GM23338 (cell line): ENCODE measurements around the gene PTOV1. TPM values are rescaled to one million over a fixed set of nuclear protein-coding genes. Genes with fewer than 3 reads are reported as not detected.

Experiments
- ATAC-seq: fragments of 200-7000 bp; cut with Tn5 transposase; 3 replicates; pipeline ENCODE4 v1.9.1; 2020
- DNase-seq: peaks from one replicate; pipeline ENCODE4 v3.0.0-alpha.2; 2015; ENCODE audit warnings: low spot score
- H2AFZ ChIP-seq: fragments of 200-600 bp; sonication (generic); 2 replicates; pipeline ENCODE4 v1.8.0; 2016; ENCODE audit warnings: antibody characterized with exemption, mild to moderate bottlenecking, moderate library complexity
- H3F3A ChIP-seq: fragments of 200-600 bp; sonication (generic); replicated peaks from 2 replicates; pipeline ENCODE4 v1.8.0; 2017; ENCODE audit warnings: antibody characterized with exemption, mixed run types, low read depth
- H3K27ac ChIP-seq: fragments of 200-600 bp; sonication (generic); 2 replicates; pipeline ENCODE4 v1.6.1; 2016; ENCODE audit warnings: low read depth
- H3K27me3 ChIP-seq: fragments of 200-600 bp; sonication (generic); 2 replicates; pipeline ENCODE4 v1.8.0; 2016; ENCODE audit warnings: mild to moderate bottlenecking, mixed run types, moderate library complexity; ENCODE audit not compliant: insufficient read depth
- H3K36me3 ChIP-seq: fragments of 200-600 bp; sonication (generic); 2 replicates; pipeline ENCODE4 v1.8.0; 2016; ENCODE audit warnings: mild to moderate bottlenecking; ENCODE audit not compliant: insufficient read depth
- H3K4me1 ChIP-seq: fragments of 200-600 bp; sonication (generic); 2 replicates; pipeline ENCODE4 v1.8.0; 2016; ENCODE audit warnings: mild to moderate bottlenecking, moderate library complexity; ENCODE audit not compliant: insufficient read depth
- H3K4me2 ChIP-seq: fragments of 200-600 bp; sonication (generic); 2 replicates; pipeline ENCODE4 v1.7.1; 2017; ENCODE audit warnings: mixed run types
- H3K4me3 ChIP-seq: fragments of 200-600 bp; sonication (generic); 2 replicates; pipeline ENCODE4 v1.6.1; 2016; ENCODE audit warnings: mixed run types
- H3K79me2 ChIP-seq: fragments of 200-600 bp; sonication (generic); replicated peaks from 2 replicates; pipeline ENCODE4 v1.8.0; 2017; ENCODE audit warnings: mild to moderate bottlenecking; ENCODE audit not compliant: insufficient read depth
- H3K9me2 ChIP-seq: fragments of 200-600 bp; sonication (generic); 2 replicates; pipeline ENCODE4 v1.8.0; 2017; ENCODE audit not compliant: insufficient read depth
- H4K20me1 ChIP-seq: fragments of 200-600 bp; sonication (generic); replicated peaks from 2 replicates; pipeline ENCODE4 v1.8.0; 2017; ENCODE audit warnings: mild to moderate bottlenecking; ENCODE audit not compliant: insufficient read depth
- H3K27ac Mint-ChIP-seq: 2 replicates; pipeline ENCODE4 v1.8.0; 2020; ENCODE audit warnings: inconsistent platforms, mild to moderate bottlenecking, moderate library complexity, mixed read lengths
- H3K27me3 Mint-ChIP-seq: 3 replicates; pipeline ENCODE4 v1.8.0; 2022; ENCODE audit warnings: low read depth, mild to moderate bottlenecking, moderate library complexity, mixed read lengths, inconsistent platforms; ENCODE audit not compliant: insufficient read depth, poor library complexity
- H3K36me3 Mint-ChIP-seq: 3 replicates; pipeline ENCODE4 v1.8.0; 2021; ENCODE audit warnings: low read depth, mild to moderate bottlenecking, inconsistent platforms, moderate library complexity, mixed read lengths
- H3K4me1 Mint-ChIP-seq: 3 replicates; pipeline ENCODE4 v1.8.0; 2020; ENCODE audit warnings: mild to moderate bottlenecking, inconsistent platforms, mixed read lengths
- H3K4me3 Mint-ChIP-seq: 3 replicates; pipeline ENCODE4 v1.8.0; 2021; ENCODE audit warnings: moderate library complexity, mild to moderate bottlenecking, inconsistent platforms, mixed read lengths
- H3K9me3 Mint-ChIP-seq: 3 replicates; pipeline ENCODE4 v1.8.0; 2020; ENCODE audit warnings: moderate library complexity, mild to moderate bottlenecking, inconsistent platforms, mixed read lengths
- ETS1 ChIP-seq: IDR thresholded peaks from 2 replicates; pipeline ENCODE4 v1.6.1; 2016; ENCODE audit warnings: antibody characterized with exemption
- EZH2 ChIP-seq: fragments of 200-600 bp; sonication (generic); IDR thresholded peaks from one replicate; pipeline ENCODE4 v1.8.0; 2017; ENCODE audit warnings: antibody characterized with exemption, mild to moderate bottlenecking, low read depth; ENCODE audit not compliant: unreplicated experiment
- JUNB ChIP-seq: IDR thresholded peaks from one replicate; pipeline ENCODE4 v1.6.1; 2016; ENCODE audit warnings: antibody characterized with exemption; ENCODE audit not compliant: unreplicated experiment
- NANOG ChIP-seq: IDR thresholded peaks from 2 replicates; pipeline ENCODE4 v1.6.1; 2016; ENCODE audit warnings: antibody characterized with exemption, borderline replicate concordance
- STAT1 ChIP-seq: IDR thresholded peaks from one replicate; pipeline ENCODE4 v1.6.1; 2016; ENCODE audit warnings: antibody characterized with exemption; ENCODE audit not compliant: unreplicated experiment
- ZNF331 ChIP-seq: fragments of 250-450 bp; sonication (Bioruptor Pico); IDR thresholded peaks from 2 replicates; pipeline ENCODE4 v1.5.0; 2020; ENCODE audit warnings: low read depth, mild to moderate bottlenecking, moderate library complexity
- polyA plus RNA-seq: library from polyadenylated mRNA; unstranded; fragments of >200 nt; fragmentation: Nextera tagmentation; extraction: Ambion mirVana; gene quantifications from 2 replicates; pipeline ENCODE4 v1.2.1, GENCODE V29; 2016
- total RNA-seq: library from RNA; depleted of rRNA; stranded (reverse); fragments of >200 nt; shearing (Covaris generic); gene quantifications from 2 replicates; pipeline ENCODE4 v1.2.3, GENCODE V29; 2014
- TF ChIP-seq, protein P1 (sequence below): fragments of 250-450 bp; sonication (Bioruptor Pico); IDR thresholded peaks from 2 replicates; pipeline ENCODE4 v1.5.0; 2020; ENCODE audit warnings: mild to moderate bottlenecking, moderate library complexity
- TF ChIP-seq, protein P2 (sequence below): IDR thresholded peaks from one replicate; pipeline ENCODE4 v1.6.1; 2018; ENCODE audit warnings: antibody characterized with exemption; ENCODE audit not compliant: unreplicated experiment
- TF ChIP-seq, protein P3 (sequence below), 2 experiments: fragments of 200-600 bp in 1 of 2; sonication (generic) in 1 of 2; conservative IDR thresholded peaks; 2 replicates each; pipeline versions ENCODE4 v1.5.1 to v1.6.1; 2016 to 2017; ENCODE audit warnings: antibody characterized with exemption in 2 of 2, low read depth in 2 of 2, mild to moderate bottlenecking in 2 of 2, moderate library complexity in 1 of 2

PTOV1 gene
- total and polyA plus RNA-seq, 2 experiments from 2014 or later = 188 to 209 TPM

DNA sequence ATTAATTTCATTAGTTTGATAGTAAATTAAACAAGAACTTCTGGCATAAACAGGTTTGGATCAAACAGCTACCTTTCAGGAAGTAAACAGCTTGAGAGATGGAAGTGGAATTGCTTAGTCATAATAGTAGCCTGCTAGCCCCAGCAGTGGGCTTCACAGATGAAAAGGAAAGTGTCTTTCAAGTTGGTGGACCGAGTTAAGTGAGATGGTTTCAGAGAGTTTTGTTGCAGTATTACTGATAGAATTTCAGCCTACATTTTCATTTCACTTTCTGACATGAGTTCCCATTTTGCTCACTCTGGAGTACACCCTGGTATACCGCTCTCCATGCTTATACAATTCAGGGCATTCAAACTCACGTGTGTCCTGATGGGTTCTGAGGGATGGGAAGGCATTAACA is 2.0 kb upstream of the PTOV1 start:
- Histone ChIP-seq H3K4me2 (no peak overlapping the region), H3K79me2 (peaks cover 36% of the 10 kb centered on the region), H3K4me3 (no peak overlapping the region), H3K27ac (no peak overlapping the region), H4K20me1 (peaks cover 30% of the 10 kb centered on the region), H3K36me3 (no peaks in the 10 kb centered on the region; the same call in 1 of the 2 replicates), H3F3A (peaks cover 18% of the 10 kb centered on the region), H3K9me2 (0 out of 2 replicates have a peak, but pooled peaks cover 3% of the 10 kb centered on the region), H3K27me3 (no peaks in the 10 kb centered on the region), H3K4me1 (peaks cover 21% of the 10 kb centered on the region), H2AFZ (no peak overlapping the region)
- ATAC-seq (no peak), DNase-seq (no peak)
- no peak overlapping the region for H3K27ac Mint-ChIP-seq
- peaks cover 10% of the 10 kb centered on the region; the same call in 2 of the 3 replicates for H3K9me3 Mint-ChIP-seq
- peaks cover 34% of the 10 kb centered on the region for H3K36me3 Mint-ChIP-seq
- peaks cover 19% of the 10 kb centered on the region for H3K27me3 Mint-ChIP-seq
- H3K4me1 Mint-ChIP-seq = peaks cover 24% of the 10 kb centered on the region
- TF ChIP-seq NANOG = no peak
- TF ChIP-seq ZNF331 = no peak
- TF ChIP-seq STAT1 = no peak
- TF ChIP-seq, protein P1, sequence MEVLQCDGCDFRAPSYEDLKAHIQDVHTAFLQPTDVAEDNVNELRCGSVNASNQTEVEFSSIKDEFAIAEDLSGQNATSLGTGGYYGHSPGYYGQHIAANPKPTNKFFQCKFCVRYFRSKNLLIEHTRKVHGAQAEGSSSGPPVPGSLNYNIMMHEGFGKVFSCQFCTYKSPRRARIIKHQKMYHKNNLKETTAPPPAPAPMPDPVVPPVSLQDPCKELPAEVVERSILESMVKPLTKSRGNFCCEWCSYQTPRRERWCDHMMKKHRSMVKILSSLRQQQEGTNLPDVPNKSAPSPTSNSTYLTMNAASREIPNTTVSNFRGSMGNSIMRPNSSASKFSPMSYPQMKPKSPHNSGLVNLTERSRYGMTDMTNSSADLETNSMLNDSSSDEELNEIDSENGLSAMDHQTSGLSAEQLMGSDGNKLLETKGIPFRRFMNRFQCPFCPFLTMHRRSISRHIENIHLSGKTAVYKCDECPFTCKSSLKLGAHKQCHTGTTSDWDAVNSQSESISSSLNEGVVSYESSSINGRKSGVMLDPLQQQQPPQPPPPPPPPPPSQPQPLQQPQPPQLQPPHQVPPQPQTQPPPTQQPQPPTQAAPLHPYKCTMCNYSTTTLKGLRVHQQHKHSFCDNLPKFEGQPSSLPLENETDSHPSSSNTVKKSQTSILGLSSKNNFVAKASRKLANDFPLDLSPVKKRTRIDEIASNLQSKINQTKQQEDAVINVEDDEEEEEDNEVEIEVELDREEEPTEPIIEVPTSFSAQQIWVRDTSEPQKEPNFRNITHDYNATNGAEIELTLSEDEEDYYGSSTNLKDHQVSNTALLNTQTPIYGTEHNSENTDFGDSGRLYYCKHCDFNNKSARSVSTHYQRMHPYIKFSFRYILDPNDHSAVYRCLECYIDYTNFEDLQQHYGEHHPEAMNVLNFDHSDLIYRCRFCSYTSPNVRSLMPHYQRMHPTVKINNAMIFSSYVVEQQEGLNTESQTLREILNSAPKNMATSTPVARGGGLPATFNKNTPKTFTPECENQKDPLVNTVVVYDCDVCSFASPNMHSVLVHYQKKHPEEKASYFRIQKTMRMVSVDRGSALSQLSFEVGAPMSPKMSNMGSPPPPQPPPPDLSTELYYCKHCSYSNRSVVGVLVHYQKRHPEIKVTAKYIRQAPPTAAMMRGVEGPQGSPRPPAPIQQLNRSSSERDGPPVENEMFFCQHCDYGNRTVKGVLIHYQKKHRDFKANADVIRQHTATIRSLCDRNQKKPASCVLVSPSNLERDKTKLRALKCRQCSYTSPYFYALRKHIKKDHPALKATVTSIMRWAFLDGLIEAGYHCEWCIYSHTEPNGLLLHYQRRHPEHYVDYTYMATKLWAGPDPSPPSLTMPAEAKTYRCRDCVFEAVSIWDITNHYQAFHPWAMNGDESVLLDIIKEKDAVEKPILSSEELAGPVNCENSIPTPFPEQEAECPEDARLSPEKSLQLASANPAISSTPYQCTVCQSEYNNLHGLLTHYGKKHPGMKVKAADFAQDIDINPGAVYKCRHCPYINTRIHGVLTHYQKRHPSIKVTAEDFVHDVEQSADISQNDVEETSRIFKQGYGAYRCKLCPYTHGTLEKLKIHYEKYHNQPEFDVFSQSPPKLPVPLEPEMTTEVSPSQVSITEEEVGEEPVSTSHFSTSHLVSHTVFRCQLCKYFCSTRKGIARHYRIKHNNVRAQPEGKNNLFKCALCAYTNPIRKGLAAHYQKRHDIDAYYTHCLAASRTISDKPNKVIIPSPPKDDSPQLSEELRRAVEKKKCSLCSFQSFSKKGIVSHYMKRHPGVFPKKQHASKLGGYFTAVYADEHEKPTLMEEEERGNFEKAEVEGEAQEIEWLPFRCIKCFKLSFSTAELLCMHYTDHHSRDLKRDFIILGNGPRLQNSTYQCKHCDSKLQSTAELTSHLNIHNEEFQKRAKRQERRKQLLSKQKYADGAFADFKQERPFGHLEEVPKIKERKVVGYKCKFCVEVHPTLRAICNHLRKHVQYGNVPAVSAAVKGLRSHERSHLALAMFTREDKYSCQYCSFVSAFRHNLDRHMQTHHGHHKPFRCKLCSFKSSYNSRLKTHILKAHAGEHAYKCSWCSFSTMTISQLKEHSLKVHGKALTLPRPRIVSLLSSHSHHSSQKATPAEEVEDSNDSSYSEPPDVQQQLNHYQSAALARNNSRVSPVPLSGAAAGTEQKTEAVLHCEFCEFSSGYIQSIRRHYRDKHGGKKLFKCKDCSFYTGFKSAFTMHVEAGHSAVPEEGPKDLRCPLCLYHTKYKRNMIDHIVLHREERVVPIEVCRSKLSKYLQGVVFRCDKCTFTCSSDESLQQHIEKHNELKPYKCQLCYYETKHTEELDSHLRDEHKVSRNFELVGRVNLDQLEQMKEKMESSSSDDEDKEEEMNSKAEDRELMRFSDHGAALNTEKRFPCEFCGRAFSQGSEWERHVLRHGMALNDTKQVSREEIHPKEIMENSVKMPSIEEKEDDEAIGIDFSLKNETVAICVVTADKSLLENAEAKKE (CRISPR knock-in tag) = no peak
- TF ChIP-seq, protein P2, sequence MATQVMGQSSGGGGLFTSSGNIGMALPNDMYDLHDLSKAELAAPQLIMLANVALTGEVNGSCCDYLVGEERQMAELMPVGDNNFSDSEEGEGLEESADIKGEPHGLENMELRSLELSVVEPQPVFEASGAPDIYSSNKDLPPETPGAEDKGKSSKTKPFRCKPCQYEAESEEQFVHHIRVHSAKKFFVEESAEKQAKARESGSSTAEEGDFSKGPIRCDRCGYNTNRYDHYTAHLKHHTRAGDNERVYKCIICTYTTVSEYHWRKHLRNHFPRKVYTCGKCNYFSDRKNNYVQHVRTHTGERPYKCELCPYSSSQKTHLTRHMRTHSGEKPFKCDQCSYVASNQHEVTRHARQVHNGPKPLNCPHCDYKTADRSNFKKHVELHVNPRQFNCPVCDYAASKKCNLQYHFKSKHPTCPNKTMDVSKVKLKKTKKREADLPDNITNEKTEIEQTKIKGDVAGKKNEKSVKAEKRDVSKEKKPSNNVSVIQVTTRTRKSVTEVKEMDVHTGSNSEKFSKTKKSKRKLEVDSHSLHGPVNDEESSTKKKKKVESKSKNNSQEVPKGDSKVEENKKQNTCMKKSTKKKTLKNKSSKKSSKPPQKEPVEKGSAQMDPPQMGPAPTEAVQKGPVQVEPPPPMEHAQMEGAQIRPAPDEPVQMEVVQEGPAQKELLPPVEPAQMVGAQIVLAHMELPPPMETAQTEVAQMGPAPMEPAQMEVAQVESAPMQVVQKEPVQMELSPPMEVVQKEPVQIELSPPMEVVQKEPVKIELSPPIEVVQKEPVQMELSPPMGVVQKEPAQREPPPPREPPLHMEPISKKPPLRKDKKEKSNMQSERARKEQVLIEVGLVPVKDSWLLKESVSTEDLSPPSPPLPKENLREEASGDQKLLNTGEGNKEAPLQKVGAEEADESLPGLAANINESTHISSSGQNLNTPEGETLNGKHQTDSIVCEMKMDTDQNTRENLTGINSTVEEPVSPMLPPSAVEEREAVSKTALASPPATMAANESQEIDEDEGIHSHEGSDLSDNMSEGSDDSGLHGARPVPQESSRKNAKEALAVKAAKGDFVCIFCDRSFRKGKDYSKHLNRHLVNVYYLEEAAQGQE = no peak
- TF ChIP-seq, protein P3, sequence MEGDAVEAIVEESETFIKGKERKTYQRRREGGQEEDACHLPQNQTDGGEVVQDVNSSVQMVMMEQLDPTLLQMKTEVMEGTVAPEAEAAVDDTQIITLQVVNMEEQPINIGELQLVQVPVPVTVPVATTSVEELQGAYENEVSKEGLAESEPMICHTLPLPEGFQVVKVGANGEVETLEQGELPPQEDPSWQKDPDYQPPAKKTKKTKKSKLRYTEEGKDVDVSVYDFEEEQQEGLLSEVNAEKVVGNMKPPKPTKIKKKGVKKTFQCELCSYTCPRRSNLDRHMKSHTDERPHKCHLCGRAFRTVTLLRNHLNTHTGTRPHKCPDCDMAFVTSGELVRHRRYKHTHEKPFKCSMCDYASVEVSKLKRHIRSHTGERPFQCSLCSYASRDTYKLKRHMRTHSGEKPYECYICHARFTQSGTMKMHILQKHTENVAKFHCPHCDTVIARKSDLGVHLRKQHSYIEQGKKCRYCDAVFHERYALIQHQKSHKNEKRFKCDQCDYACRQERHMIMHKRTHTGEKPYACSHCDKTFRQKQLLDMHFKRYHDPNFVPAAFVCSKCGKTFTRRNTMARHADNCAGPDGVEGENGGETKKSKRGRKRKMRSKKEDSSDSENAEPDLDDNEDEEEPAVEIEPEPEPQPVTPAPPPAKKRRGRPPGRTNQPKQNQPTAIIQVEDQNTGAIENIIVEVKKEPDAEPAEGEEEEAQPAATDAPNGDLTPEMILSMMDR (conservative IDR thresholded peaks at IDR 0.05; ENCODE audit: low read depth in 2 of 2) = no peak
- TF ChIP-seq EZH2 = no peak
- TF ChIP-seq ETS1 = no peak
- no peak for TF ChIP-seq JUNB
- H3K4me3 Mint-ChIP-seq = peak overlapping the region; percentile 21; the same call in 1 of the 3 replicates
